ENCODE measurements around the gene TARP.

DNA sequence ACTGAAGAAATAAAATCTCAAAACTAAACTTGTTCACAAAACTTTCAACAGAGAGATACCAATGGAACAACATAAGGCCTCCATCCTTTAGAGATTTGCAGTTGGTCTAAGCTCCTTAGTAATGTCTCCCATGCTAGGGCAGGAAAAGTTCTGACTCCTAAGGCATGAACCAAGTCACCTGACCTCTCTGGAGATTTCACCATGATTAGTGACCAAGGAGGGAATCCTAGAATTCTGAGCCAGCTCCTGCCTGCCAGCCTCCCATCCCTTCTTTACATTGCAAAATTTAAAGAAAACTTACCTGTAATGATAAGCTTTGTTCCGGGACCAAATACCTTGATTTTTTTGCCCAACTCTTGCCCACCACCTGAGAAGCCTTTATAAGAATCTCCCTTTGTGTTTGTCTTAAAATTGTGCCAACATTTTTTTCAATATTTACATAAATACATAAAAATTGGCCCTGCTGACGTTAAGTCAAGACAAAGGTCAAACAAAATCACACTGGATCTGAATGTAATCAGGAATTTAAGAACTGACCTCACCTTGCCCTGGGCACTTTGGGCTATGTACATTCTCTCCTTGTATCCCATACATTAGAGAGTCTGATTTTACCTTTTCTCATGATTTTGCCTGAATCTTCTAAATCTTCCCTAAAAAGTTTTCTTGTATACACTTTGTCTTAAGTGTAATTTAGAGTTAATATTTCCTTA lies at the start of gene TARP:
- TF ChIP-seq, protein P1, sequence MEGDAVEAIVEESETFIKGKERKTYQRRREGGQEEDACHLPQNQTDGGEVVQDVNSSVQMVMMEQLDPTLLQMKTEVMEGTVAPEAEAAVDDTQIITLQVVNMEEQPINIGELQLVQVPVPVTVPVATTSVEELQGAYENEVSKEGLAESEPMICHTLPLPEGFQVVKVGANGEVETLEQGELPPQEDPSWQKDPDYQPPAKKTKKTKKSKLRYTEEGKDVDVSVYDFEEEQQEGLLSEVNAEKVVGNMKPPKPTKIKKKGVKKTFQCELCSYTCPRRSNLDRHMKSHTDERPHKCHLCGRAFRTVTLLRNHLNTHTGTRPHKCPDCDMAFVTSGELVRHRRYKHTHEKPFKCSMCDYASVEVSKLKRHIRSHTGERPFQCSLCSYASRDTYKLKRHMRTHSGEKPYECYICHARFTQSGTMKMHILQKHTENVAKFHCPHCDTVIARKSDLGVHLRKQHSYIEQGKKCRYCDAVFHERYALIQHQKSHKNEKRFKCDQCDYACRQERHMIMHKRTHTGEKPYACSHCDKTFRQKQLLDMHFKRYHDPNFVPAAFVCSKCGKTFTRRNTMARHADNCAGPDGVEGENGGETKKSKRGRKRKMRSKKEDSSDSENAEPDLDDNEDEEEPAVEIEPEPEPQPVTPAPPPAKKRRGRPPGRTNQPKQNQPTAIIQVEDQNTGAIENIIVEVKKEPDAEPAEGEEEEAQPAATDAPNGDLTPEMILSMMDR (IDR thresholded peaks at IDR 0.05) = no peak
- no peak for TF ChIP-seq POLR2A (IDR thresholded peaks at IDR 0.05)
